T-helper 1 cell (primary cell): ENCODE data around the gene LCOR.

Source experiments
- DNase-seq, 5 donors: peaks; one replicate each; pipeline ENCODE4 v3.0.0-alpha.2; 2012 to 2020

LCOR gene

DNA sequence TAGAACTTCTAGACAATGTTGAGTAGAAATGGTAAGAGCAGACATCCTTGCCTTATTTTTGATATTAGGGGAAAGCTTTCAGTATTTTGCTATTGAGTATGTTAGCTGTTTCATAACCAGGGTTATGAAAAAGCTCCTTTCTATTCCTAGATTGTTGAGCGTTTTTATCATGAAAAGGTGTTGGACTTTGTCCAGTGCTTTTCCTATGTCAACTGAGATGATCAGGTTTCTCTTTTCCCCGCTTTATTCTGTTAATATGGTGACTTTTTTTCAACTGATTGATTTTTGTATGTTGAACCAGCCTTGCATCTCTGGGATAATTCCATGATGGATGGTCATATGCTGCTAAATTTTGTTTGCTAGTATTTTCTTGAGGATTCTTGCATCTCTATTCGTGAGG lies 58.5 kb downstream of the LCOR start:
- DNase-seq: no peak

DNA sequence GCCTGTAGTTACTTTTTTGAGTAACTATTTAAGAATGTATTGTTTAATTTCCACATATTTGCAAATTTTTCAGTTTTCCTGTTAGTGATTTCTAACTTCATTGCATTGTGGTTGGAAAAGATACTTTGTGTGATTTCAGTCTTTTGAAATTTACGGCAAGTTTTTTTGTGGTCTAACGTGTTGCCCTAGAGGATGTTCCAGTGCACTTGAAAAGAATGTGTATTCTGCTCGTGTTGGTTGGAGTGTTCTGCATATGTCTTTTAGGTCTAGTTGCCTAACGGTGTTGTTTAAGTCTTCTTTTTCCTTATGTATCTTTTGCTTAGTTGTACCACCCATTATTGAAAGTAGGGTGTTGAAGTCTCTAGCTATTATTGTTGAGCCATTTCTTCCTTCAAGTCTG lies 59.7 kb downstream of the LCOR start:
- peak in 1 of 5 donors; percentile 25 for DNase-seq

DNA sequence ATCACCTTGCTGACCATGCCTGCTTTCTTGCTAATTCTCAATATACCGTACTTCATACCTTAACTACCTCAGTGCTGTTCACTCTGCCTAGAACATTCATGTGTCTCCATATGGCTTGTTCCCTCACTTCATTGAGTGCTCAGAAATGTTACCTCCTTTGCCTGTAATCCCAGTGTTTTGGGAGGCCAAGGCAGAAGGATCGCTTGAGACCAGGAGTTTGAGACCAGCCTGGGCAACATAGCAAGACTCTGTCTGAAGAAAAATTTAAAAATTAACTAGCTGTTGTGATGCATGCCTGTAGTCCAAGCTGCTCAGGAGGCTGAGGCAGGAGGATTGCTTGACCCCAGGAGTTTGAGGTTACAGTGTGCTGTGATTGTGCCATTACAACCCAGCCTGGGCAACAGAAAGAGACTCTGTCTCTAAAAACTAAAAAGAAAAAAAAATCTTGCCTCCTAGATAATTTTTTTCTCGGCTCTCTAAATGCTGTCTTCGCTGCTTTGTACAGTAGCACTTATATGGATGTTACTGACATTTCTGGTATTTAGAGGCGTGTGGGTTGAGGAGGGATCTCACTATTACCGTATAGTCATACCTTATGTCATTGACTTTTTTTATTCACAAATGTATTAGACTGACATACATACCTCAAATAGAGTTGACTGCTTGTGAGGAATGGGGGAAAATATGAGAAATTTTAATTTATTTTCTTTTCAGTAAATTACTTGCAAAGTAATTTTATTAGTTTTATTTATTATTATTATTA lies 63.7 kb downstream of the LCOR start:
- DNase-seq: no peak

DNA sequence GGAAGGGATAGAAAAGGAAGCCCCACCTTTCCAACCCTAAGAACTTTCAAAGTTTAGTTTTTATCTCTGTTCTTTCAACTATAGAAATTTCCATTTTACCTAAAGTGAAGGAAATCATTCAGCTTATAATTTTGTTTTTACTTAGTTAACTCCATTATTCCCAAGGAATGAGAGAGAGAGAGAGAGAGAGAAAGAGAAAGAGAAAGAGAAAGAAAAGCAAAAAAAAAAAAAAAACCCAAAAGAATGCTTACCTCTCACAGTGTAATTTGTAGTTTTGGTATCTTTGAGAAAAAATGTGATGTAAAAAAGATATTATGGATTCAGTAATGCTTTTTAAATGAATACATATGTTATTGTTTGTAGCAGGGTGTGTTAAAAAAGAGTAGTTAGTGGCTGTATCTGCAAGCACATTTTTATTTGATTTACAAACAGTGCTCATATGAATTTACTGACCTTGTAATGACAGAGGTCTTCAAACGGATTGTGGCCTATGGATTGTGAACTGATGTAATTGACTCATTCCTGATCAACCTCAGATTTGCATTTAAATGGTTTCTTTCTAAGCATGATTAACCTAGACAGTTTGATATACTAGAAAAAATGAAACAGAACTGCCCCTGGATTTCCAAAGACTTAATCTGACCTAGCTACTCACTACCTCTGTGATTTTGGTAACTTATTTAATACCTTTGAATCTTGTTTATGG lies 64.9 kb downstream of the LCOR start:
- DNase-seq: no peak

DNA sequence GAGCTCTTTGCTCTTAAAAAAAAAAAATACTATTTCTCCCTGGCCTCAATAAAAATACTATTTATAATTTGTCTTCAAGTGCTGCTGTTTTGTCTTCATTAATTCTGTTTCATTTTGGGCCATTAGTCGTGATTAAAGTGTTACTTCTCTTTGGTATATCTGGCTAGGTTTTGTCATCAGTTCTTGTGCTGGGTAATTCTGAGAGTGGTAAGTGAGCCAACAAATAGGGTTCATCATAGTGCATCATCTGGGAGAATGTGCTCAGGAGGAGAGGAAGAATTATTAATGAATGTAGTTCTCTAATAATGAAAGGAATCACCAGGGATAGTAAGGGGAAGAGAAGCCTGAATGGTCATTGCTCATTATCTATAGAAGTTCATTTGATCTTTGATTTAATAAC lies 70.0 kb downstream of the LCOR start:
- no peak for DNase-seq

DNA sequence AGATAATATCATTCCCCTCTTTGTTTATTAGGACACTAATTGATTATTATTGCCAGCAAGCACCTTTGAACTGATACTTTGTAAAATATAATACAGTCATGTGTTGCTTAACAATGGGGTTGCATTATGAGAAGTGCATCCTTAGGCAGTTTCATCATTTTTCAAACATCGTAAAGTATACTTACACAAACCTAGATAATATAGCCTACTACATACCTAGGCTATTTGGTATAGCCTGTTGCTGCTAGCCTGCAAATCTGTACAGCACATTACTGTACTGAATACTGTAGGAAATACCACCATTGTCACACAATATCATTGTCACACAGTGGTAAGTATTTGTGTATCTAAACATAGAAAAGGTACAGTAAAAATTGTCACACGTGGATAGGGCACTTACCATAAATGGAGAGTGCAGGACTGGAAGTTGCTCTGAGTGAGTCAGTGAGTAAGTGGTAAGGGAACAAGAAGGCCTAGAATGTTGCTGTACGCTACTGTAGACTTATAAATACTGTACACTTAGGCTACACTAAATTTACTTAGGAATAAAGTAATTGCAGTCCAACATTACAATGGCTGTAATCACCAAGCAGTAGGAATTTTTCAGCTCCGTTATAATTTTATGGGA lies 70.7 kb downstream of the LCOR start:
- DNase-seq: no peak

DNA sequence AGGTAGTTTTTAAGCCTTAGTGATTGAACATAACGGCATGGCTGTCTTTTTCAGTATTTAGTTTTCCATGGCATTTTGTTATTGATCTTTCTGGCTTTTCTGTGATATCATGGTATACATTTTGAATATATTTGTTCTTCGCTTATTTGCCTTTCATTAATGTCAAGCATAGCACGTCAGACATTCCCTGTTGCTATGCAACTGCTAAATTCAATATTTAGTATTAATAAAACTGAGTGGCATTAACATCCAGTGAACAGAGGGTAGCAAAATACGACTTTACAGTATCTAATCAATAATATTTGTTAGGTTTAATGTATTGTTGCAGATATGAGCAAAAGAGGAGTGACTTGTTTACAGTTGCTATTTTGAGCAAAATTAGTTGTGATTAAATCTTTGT lies 72.5 kb downstream of the LCOR start:
- no peak for DNase-seq

DNA sequence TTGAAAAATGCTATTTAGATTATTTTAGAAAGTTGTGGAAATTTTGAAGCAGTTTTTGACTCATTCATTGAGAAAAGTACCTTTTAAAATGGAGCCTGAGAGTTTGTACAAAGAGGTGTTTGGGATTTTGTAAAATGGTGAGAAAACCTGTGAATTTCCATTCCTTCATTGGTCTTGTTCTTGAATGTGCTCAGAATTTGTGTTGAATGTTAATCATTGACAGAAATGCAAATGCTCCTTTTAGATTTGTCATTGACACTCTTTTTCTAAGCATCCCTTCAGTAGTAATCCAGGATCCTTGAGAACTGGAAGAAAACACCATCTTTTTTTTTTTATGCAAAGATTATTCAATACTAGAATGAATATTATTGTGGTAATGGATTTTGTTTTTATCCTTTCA lies 74.8 kb downstream of the LCOR start:
- DNase-seq: no peak

DNA sequence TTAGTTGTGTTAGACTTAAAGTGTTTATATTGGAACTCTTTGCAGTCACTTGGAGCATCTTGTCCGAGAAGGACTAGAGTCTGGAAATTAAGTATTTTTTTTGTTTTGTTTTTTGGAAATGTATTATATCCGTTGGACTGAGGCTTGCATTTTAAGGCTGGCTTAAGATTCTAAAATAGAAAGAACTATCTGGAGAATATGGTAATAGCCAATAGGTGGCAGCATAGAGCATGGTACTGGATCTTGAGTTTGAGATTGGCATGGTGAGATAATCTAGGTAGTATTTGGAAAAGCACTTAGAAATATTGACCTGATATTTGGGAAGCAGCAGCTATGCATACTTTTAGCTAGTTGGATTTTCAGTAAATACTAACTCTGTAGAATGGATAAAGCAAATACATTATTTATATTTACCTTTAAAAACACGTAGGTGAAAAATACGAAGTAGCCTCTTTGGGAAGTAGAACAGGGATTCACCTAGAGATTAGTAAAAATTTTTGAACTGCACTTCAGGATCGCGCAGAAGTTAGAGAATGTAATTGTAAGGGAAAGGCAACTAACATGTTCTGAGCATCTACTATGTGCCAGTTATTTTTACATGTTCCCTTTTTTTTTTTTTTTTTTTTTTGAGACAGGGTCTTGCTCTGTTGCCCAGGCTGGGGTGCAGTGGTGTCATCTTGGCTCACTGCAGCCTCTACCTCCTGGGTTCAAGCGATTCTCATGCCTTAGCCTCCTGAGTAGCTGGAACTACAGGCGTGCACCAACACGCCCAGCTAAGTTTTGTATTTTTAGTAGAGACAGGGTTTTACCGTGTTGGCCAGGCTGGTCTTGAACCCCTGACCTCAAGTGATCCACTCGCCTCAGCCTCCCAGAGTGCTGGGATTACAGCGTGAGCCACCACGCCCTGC lies 78.6 kb downstream of the LCOR start:
- DNase-seq: peak in 1 of 5 donors; percentile 43

DNA sequence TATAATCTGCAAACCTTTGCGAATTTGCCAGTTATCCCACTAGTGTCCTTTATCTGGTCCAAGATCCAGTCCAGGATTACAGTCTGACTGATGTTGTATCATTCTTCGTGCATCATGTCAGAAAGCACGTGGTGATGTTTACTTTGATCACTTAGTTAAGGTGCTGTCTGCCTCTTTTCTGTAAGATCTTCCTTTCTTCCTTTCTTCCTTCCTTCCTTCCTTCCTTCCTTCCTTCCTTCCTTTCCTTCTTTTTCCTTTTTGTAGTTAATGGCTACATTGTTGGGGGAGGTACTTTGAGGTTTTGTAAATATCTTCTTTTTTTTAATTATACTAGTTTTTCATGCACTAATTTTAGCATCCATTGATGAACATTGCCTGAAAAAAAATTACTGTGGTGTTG lies 80.3 kb downstream of the LCOR start:
- no peak for DNase-seq

DNA sequence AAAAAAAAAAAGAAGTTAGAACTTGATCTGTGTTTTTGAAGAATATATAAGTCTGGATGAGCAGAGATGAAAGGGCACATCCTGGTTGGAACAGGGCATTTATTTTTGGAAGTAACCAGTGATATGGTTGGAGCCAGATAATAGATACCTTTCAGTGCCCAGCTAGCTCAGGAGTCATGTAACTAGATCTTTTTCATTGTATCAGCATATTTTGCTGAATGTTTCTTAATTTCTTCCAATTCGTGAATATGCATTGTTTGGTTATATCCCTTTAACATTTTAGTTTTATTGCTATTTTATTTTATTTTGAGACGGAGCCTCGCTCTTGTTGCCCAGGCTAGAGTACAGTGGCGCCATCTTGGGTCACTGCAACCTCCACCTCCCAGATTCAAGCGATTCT lies 81.8 kb downstream of the LCOR start:
- DNase-seq: no peak

DNA sequence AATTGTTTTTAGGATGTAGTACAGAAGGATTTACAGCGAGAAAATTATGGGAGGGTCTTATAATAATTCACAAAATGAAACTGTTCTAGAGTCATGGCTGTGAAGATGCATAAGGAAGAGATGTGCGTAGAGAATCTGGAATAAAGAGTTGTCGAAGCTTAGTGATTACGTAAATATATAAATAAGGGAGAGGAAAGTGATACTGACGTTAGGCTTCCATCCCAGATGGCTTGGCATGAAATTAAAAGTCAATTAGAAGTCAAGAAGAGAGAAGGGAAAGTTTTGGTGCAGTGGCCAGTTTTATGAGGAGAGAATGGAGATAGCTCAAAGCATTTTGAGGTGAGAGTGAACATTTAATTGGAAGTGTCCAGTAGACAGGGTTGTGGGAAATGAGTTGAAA lies 85.5 kb downstream of the LCOR start:
- no peak for DNase-seq

DNA sequence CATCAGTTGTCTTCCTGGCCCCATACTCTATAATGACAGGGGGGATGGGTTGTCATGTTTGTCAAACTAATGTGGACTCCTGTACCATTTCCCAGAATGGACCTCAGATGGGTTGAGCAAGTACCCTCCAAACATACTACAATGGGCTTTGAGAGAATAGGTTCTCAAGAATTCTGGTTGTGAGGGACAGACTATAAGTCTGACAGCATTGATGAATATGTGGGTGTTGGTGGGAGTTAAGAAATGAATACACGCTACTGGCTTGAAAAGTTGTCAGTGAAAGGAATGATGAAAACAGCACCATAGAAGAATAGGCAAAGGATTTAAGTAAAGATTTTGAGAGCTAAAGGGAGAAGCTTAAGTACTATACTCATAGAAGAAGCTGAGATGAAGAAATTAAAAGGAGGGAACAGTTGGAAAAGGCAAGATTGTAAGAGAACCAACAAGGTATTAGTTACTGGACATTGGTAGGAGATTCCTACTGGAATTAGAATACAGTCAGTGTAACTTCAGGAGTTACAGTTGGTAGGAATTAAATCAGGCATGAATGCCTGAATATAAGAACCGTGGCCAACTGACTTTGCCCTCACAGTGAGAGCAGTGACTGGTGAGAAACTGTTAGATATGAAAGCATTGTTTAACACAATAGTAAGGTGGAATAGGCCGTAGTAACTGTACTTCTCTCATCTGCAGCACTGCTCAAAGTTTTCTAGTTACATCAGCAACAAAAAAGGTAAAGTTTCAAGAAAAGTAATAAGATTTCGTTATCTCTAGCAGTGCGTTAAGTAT lies 86.3 kb downstream of the LCOR start:
- no peak for DNase-seq

DNA sequence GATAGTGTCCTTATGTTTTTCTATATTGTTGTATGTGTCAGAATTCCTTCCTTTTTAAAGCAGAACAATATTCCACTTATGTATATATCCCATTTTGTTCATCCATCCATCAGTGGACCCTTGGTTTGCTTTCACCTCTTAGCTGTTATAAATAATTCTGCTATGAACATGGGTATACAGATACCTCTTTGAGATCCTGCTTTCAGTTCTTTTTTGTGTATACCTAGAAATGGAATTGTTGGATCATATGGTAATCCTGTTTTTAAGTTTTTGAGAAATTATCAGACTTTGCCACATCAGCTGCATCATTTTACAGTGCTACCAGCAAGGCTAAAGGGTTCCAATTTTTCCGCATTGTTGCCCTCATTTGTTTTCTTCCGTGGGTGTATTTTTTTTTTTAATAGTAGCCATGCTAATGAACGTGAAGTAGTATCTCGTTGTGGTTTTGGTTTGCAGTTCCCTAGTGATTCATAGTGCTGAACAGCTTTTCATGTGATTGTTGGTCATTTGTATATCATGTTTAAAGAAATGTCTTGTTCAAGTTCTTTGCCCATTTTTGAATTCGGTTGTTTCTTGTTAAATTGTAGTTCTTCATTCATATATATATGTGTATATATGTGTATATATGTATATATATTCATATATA lies 87.8 kb downstream of the LCOR start:
- DNase-seq: no peak

DNA sequence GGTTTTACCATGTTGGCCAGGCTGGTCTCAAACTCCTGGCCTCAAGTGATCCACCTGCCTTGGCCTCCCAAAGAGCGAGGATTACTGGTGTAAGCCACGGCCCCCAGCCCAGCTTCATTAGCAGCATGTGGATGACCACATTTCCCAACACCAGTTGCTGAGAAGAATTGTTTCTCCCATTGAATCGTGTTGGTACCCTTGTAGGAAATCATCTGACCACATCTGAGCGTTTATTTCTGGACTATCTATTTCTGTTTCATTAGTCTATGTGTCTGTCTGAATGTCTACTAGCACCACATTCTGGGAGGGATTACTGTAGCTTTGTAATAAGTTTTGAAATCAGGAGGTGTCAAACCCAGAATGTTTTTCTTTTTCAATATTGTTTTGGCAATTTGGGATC lies 89.6 kb downstream of the LCOR start:
- DNase-seq: no peak

DNA sequence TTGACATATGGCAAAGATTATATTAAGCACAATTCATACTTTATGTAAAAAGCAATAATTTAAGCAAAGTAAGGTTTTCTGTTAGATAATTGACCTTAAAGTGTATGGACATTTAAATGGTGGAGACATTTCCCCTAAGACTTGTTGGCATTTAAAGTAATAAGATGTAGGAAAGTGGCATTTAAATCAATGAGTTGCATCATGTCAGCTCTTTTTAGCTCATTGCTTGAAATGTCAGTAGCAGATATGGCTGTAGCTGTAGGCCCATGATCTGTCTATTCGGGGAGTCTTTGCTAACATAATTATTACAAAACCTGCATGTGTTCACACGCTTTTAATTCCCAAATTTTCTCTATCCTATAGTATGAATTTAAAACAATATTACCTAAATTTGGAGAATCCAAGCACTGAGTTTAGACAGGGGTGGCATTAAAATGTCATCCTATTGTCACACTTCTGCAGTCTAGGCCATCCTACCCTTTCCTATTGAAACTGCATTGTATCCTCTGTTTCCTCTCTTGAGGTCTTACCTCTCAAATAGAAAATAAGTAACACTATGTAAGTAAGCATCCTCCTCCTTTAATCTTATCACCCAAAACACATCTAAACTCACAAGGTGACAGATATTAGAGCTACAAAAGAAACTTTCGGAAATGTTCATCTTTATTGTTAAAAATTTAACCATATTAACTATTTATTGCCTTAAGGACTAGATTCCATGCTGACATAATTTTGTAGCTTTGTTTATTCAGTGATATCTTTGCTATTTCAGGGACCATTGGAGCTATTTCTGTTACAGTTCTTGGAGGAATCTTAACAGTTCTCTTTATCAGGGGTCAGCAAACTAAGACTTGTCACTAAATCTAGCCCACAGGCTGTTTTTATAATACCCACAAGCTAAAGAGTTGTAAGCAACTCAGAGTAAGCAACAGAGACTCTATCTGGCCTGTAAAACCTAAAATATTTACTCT lies 91.2 kb downstream of the LCOR start:
- no peak for DNase-seq

DNA sequence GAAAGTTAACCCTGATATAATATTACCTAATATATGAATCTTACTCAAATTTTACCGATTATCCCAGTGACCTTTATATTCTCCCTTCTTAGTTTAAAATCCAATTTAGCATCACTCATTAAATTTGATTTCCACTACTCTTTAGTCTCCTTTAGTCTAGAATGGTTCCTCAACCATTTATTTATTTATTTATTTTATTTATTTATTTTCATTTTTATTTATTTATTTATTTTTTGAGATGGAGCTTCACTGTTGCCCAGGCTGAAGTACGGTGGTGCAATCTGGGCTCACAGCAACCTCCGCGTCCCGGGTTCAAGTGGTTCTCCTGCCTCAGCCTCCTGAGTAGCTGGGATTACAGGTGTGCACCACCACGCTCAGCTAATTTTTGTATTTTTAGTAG lies 92.8 kb downstream of the LCOR start:
- no peak for DNase-seq

DNA sequence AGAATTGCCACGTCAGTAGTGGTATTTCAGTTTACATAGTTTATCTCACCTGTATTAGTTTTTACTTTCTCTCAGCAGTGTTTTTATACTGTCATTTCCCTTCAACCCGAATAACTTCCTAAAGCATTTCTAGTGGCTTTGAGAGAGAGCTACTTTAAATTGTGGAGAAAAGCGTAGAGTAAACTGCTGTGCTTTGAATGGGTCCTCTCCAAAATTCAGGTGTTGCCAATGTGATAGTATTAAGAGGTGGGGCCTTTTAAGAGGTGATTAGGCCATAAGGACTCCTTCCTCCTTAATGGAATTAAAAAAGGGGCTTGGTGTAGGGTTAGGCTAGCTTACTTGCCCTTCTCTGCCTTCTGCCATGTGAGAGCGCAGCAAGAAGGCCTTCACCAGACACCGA lies 98.4 kb downstream of the LCOR start:
- DNase-seq: no peak

DNA sequence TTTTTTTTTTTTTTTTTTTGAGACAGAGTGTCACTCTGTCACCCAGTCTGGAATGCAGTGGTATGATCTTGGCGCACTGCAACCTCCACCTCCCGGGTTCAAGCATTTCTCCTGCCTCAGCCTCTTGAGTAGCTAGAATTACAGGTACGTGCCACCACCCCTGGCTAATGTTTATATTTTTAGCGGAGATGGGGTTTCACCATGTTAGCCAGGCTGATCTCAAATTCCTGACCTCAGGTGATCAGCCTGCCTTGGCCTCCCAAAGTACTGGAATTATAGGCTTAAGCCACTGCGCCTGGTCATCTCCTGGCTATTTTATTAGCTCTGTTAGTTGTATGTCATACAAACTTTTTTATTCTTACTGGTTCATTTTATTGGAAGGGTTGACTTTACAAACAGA lies 103.0 kb downstream of the LCOR start:
- DNase-seq: no peak

DNA sequence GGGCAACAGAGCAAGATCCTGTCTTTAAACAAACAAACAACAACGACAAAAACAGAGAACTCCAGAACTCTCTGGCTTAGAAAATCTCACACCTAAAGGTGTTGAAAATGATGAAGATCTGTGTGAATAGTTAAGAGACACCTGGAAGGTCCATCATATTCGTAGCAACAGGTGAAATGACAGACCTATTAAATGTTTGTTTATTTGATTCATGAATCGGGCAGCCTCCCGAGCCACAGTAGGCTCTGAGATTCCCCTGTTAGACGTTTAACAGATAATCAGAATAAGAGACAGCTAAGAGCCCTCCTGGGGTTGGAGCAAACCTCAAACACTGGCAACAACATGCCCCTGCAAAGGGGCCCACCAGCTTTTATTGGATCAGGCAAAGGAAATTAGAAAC lies 103.7 kb downstream of the LCOR start:
- DNase-seq: no peak
